Measurements from ENCODE around the gene SNTG2. TPM values are rescaled to one million over a fixed set of nuclear protein-coding genes. Genes with fewer than 3 reads are reported as not detected.

SNTG2 gene
- total and polyA plus RNA-seq, 10 of the 15 experiments (the other 5 are each of a cell fraction or from before 2014, with no cell fraction given): not detected

- ATAC-seq: no peak
- H3K4me3 ChIP-seq: no peak overlapping the region
- H3K27me3 ChIP-seq (replicated peaks in 1 of 2; ENCODE audit: control insufficient read depth in 2 of 2, insufficient read depth in 2 of 2, low read length in 1 of 2): no peaks in the 10 kb centered on the region
- no peak for TF ChIP-seq SIX5 (IDR thresholded peaks at IDR 0.05; ENCODE audit: low read depth, low read length, severe bottlenecking)
- TF ChIP-seq FOXM1 (IDR thresholded peaks at IDR 0.05; ENCODE audit: low read depth, low read length): no peak
- no peak for TF ChIP-seq BRCA1 (IDR thresholded peaks at IDR 0.05; ENCODE audit: low read depth, low read length)
- TF ChIP-seq ZNF622 (IDR thresholded peaks at IDR 0.05): no peak
- no peak for TF ChIP-seq NRF1 (conservative IDR thresholded peaks at IDR 0.05; ENCODE audit: low read depth, low read length)
- no peak for TF ChIP-seq SMARCA5 (IDR thresholded peaks at IDR 0.05)
- TF ChIP-seq, protein P1, sequence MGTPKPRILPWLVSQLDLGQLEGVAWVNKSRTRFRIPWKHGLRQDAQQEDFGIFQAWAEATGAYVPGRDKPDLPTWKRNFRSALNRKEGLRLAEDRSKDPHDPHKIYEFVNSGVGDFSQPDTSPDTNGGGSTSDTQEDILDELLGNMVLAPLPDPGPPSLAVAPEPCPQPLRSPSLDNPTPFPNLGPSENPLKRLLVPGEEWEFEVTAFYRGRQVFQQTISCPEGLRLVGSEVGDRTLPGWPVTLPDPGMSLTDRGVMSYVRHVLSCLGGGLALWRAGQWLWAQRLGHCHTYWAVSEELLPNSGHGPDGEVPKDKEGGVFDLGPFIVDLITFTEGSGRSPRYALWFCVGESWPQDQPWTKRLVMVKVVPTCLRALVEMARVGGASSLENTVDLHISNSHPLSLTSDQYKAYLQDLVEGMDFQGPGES (IDR thresholded peaks at IDR 0.05): no peak
- TF ChIP-seq ELK1 (IDR thresholded peaks at IDR 0.05; ENCODE audit: low read depth, low read length): no peak
- TF ChIP-seq, protein P2, sequence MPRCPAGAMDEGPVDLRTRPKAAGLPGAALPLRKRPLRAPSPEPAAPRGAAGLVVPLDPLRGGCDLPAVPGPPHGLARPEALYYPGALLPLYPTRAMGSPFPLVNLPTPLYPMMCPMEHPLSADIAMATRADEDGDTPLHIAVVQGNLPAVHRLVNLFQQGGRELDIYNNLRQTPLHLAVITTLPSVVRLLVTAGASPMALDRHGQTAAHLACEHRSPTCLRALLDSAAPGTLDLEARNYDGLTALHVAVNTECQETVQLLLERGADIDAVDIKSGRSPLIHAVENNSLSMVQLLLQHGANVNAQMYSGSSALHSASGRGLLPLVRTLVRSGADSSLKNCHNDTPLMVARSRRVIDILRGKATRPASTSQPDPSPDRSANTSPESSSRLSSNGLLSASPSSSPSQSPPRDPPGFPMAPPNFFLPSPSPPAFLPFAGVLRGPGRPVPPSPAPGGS (IDR thresholded peaks at IDR 0.05; ENCODE audit: borderline replicate concordance, insufficient read depth, low read depth, low read length, poor library complexity, severe bottlenecking): no peak
- TF ChIP-seq MTA2 (IDR thresholded peaks at IDR 0.05; ENCODE audit: low read depth): no peak
- no peak for TF ChIP-seq FOXK2 (IDR thresholded peaks at IDR 0.05)
- no peak for TF ChIP-seq JUND (IDR thresholded peaks at IDR 0.05; ENCODE audit: low read depth, low read length)
- no peak for TF ChIP-seq PAX8 (IDR thresholded peaks at IDR 0.05)
- no peak for TF ChIP-seq CHD1 (IDR thresholded peaks at IDR 0.05; ENCODE audit: low read depth, low read length)
- no peak for TF ChIP-seq ZNF592 (IDR thresholded peaks at IDR 0.05)
- H3K27ac ChIP-seq (ENCODE audit: control insufficient read depth, insufficient read depth): no peak overlapping the region
- no peak for DNase-seq (ENCODE audit: low read depth, low spot score)
- in situ Hi-C loops (cut with MboI): no loop called here
- no TSS peak for BruUV-seq (replicated peaks)
- SMC1A ChIA-PET (ENCODE audit: uncharacterized antibody, unreplicated experiment): no interaction called here
- no peak overlapping the region for H3K4me2 ChIP-seq (ENCODE audit: control insufficient read depth, insufficient read depth)
- WGBS (ENCODE audit: insufficient coverage, insufficient replicate concordance, low lambda C conversion rate, missing lambda C conversion rate): 38% methylated on average over 3 of the region's 3 CpGs
- H3K79me2 ChIP-seq (ENCODE audit: control insufficient read depth, insufficient read depth, low read length): no peaks in the 10 kb centered on the region
- no peak for FAIRE-seq
- RAD21 ChIA-PET (ENCODE audit: unreplicated experiment): no interaction called here
- no peaks in the 10 kb centered on the region for H4K20me1 ChIP-seq (ENCODE audit: control insufficient read depth, insufficient read depth)
- CTCF ChIA-PET: no interaction called here
- POLR2A ChIA-PET: no interaction called here
- no peaks in the 10 kb centered on the region for H3K36me3 ChIP-seq (ENCODE audit: control insufficient read depth in 2 of 2, insufficient read depth in 2 of 2, low read length in 1 of 2)
- H3K9ac ChIP-seq (ENCODE audit: control insufficient read depth, insufficient read depth, low read length): no peak overlapping the region
- intact Hi-C loops (cut with micrococcal nuclease; ENCODE audit: unreplicated experiment): no loop called here
- no peak overlapping the region for H2AFZ ChIP-seq (ENCODE audit: control insufficient read depth, low read depth, low read length)
- H3K4me1 ChIP-seq (ENCODE audit: control insufficient read depth, insufficient read depth, low read length): no peaks in the 10 kb centered on the region
- no peaks in the 10 kb centered on the region for H3K9me3 ChIP-seq (replicated peaks; ENCODE audit: control insufficient read depth, insufficient read depth, low read length)
Measured at GRCh38 chr2:1209761-1210160, 259.1 kb downstream of the SNTG2 start.
